Measurements from ENCODE around the gene COL23A1. TPM values are rescaled to one million over a fixed set of nuclear protein-coding genes. Genes with fewer than 3 reads are reported as not detected.

COL23A1 gene
- total RNA-seq, 2 donors from 2014 or later = not detected

DNA sequence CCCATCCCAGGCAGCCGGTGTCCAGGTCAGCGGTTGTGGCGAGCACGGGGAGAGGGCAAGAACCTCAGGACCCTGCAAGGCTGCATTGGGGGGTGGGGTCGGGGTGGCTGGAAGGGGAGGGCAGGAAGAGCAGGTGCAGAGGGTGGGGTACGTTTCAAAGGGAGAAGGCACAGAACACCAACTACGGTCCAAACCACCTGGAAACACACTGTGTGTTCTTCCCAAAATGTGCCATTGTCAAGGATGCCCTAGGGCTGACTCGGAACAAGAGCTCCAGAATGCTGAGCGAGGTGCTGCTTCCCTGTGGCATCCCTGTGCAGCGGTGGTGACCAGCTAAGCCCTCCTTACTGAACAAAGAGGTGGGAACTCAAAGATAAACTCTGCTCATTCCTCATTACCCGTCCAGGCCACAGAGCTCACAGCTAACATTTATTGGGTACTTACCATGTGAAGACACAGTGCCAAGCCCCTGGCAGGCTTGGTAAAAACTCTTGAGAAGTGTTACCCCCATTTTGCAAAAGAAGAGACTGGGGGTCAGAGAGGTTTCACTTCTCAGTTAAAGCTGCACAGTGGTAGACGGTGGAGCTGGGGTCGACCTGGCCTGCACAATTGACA lies 153.8 kb downstream of the COL23A1 start:
- no peaks in the 10 kb centered on the region for H3K36me3 Mint-ChIP-seq (ENCODE audit: low read depth)
- no peak overlapping the region for H3K27ac Mint-ChIP-seq
- DNase-seq (no peak), ATAC-seq (no peak)
- no peak overlapping the region for H3K4me3 Mint-ChIP-seq
- H3K27me3 Mint-ChIP-seq = peaks cover 45% of the 10 kb centered on the region
- no peaks in the 10 kb centered on the region for H3K4me1 Mint-ChIP-seq
- H3K9me3 ChIP-seq (ENCODE audit: control insufficient read depth, low read length, poor library complexity, severe bottlenecking) = no peaks in the 10 kb centered on the region

DNA sequence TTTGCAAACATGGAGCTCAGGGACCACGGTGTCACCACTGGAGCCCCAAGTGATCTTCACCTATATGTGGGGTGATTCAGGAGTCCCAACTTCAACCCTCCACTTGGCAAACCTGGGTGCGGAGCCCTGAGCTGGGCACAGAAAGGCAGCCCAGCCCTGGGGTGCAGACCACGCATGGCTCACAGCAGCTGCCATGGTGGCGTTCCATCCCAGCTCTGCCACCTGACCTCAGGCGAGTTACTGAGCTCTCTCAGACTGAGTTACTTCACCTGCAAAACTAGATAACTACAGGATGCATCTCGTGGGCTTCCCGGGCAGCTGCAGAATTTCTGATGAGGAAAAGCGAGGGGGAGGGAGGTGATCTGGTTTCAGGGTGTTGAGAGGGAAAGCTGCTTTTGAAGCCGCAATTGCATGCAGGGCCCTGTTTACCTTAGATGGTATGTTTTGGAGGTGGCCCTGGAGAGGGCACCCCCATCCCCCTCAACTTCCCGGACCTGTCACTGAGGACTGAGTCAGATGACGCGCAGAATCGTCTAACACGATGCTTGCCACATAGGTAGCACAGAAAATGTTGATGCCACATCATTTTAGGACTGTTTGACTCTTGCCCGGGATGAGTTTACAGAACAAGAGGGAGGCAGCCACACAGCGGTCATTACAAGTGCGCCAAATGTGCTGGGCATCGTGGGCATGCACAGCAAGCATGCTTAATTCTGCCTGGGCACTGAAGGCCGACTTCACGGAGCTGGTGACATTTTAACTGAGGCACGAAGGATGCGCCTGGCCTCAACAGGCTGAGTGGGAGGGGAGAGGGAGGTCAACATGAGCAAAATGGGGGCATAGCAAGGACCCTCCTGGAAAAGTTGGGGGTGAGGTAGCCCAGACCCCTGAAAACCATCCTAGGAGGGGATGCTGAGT lies 154.6 kb downstream of the COL23A1 start:
- H3K27me3 Mint-ChIP-seq = peaks cover 48% of the 10 kb centered on the region
- no peak for ATAC-seq
- no peak for DNase-seq
- H3K4me3 Mint-ChIP-seq = no peak overlapping the region
- no peak overlapping the region for H3K27ac Mint-ChIP-seq
- H3K4me1 Mint-ChIP-seq = no peaks in the 10 kb centered on the region
- no peaks in the 10 kb centered on the region for H3K9me3 ChIP-seq (ENCODE audit: control insufficient read depth, low read length, poor library complexity, severe bottlenecking)
- no peaks in the 10 kb centered on the region for H3K36me3 Mint-ChIP-seq (ENCODE audit: low read depth)

DNA sequence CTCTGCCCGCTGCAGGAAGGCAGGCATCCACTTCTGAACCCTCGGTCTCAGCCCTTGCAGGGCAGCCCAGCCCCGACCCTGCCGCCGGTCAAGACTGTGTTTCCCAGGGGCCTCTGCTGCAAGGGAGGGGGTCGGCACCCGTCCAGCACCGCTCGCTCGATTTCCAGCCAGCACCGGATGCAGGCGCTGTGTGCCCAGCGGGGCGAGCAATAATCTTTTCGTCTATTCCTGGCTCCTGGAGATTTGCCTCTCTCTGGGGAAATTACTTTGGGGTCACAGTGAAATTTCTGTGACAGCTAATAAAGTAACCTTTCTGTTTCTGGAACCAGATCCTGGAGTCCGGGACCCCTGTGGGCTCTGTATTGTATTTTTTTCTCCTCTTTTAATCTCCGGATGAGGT lies 155.3 kb downstream of the COL23A1 start:
- Mint-ChIP-seq H3K27ac (no peak overlapping the region), H3K4me1 (no peaks in the 10 kb centered on the region), H3K4me3 (no peak overlapping the region), H3K27me3 (peaks cover 49% of the 10 kb centered on the region), H3K36me3 (ENCODE audit: low read depth) (no peaks in the 10 kb centered on the region)
- DNase-seq (no peak), ATAC-seq (no peak)
- H3K9me3 ChIP-seq (ENCODE audit: control insufficient read depth, low read length, poor library complexity, severe bottlenecking) = no peaks in the 10 kb centered on the region

DNA sequence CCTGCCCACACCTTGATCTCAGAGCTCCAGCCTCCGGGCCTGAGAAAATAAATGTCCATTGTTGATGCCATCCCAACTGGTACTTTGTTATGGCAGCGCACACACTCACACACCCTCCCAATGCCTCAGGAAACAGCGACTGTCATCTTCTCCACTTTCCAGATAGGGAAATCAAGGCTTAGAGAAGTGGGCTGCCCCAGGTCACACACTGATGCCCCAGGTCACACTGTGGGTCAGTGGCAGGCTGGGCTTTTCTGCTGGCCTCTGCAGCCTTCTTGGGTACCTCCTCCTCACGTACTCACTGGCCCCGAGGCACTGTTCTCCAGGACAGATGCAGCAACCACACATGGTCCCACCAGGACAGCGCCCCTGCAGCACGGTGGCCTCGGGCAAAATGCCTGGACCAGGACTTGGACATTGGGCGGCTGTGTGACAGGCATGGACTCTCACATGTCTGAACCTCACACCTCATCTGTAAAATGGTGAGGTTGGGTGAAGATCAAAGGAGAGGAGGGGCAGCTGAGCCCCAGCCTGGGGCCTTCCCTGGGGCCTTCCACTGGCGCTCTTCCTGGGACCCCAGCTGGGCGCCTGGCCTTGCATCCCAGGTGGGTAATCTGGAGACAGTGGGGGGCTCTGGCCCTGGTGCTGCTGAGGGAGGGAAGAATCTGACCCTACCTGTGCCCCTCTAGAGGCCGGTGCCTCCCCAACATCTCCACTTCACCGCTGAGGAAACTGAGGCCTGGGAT lies 156.0 kb downstream of the COL23A1 start:
- H3K36me3 Mint-ChIP-seq (ENCODE audit: low read depth) = no peaks in the 10 kb centered on the region
- no peak overlapping the region for H3K27ac Mint-ChIP-seq
- DNase-seq = no peak

DNA sequence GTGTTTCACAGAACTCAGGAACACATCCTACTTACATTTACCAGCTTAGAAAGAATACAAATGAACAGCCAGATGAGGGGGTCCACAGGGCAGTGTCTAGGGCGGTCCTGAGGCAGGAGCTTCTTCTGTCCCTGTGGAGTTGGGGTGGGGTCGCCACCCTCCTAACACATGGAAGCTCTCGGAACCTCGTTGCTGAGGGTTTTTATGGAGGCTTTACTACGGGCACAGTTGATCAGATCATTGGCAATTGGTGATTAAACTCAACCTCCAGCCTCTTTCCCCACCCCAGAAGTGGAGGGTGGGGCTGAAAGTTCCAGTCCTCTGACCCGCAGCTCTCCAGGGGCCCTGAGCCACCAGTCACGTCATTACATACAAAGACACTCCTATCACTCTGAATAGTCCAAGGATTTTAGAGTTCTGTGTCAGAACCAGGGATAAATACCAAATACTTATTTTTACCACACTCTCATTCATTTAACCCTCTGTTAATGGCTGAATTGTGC lies 156.9 kb downstream of the COL23A1 start:
- no peaks in the 10 kb centered on the region for H3K9me3 ChIP-seq (ENCODE audit: control insufficient read depth, low read length, poor library complexity, severe bottlenecking)
- Mint-ChIP-seq H3K36me3 (ENCODE audit: low read depth) (no peaks in the 10 kb centered on the region), H3K4me3 (no peak overlapping the region), H3K4me1 (no peaks in the 10 kb centered on the region), H3K27ac (no peak overlapping the region), H3K27me3 (peaks cover 40% of the 10 kb centered on the region)
- no peak for DNase-seq
- no peak for ATAC-seq

More for the DNA sequence above, 156.0 kb downstream of the COL23A1 start:
- ATAC-seq = no peak
- Mint-ChIP-seq H3K27me3 (peaks cover 47% of the 10 kb centered on the region), H3K4me3 (no peak overlapping the region), H3K4me1 (no peaks in the 10 kb centered on the region)
- no peaks in the 10 kb centered on the region for H3K9me3 ChIP-seq (ENCODE audit: control insufficient read depth, low read length, poor library complexity, severe bottlenecking)

DNA sequence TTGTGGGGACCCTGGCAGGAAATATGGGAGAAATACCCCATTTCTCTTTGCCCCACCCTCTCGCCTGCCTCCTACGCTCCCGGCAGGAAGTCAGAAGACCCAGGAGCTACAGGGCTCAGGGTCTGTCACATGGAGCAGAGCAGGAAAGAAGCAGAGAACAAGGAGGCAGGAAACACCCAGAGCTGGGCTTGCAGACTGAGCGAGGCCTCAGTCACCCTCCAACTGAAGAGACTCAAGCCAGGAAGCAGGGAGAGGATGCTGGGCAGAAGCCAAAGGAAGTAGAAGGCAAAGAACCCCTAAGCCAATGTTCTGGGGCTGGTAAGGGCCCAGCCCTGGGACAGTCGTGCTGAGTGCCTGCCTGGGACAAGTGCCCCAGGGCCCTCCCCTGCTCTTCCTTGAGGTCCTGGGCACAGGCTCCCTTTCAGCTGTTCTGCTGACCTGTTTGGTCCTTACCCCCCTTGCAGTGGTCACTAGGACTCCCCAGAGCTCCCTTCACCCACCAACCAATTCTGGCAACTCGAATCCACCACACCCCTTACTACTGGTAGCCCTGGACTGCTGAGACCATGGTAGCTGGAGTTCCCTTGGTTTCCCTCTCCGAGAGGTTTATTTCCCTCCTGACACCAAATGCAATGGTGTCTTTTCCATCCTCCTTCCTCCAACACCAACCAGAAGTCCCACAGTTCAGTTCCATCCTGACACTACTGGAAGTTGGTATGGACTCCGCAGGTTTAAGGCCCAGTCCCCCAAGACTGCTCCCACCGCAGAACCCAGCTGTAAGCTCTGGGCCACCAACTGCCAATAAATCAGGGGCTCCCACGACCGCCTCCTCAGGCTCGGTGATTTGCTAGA lies 157.5 kb downstream of the COL23A1 start:
- H3K4me3 Mint-ChIP-seq = no peak overlapping the region
- no peak for ATAC-seq
- DNase-seq = no peak
- H3K27me3 Mint-ChIP-seq = peaks cover 36% of the 10 kb centered on the region
- no peak overlapping the region for H3K27ac Mint-ChIP-seq
- no peaks in the 10 kb centered on the region for H3K4me1 Mint-ChIP-seq
- H3K9me3 ChIP-seq (ENCODE audit: control insufficient read depth, low read length, poor library complexity, severe bottlenecking) = no peaks in the 10 kb centered on the region
- H3K36me3 Mint-ChIP-seq (ENCODE audit: low read depth) = no peaks in the 10 kb centered on the region

DNA sequence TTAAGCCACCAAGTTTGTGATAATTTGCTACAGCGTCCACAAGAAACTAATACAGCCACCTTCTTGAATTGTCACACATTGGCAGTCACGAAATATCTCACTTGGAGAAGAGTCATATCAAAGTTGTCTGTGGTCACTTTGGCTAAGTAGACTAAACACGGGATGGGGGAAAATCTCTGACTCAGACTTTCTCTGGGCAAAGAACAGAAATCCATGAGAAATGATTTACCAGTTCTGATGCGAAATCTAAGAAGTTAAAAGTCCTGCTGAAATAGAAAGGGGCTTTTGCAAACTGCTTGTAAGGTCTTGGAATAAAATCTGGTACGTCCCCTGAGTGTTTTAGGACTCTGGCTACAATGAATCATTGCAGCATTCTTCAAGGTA lies 158.4 kb downstream of the COL23A1 start:
- Mint-ChIP-seq H3K4me1 (no peaks in the 10 kb centered on the region), H3K4me3 (no peak overlapping the region), H3K27ac (no peak overlapping the region), H3K36me3 (ENCODE audit: low read depth) (no peaks in the 10 kb centered on the region), H3K27me3 (peaks cover 33% of the 10 kb centered on the region)
- DNase-seq (no peak), ATAC-seq (no peak)
- no peaks in the 10 kb centered on the region for H3K9me3 ChIP-seq (ENCODE audit: control insufficient read depth, low read length, poor library complexity, severe bottlenecking)

DNA sequence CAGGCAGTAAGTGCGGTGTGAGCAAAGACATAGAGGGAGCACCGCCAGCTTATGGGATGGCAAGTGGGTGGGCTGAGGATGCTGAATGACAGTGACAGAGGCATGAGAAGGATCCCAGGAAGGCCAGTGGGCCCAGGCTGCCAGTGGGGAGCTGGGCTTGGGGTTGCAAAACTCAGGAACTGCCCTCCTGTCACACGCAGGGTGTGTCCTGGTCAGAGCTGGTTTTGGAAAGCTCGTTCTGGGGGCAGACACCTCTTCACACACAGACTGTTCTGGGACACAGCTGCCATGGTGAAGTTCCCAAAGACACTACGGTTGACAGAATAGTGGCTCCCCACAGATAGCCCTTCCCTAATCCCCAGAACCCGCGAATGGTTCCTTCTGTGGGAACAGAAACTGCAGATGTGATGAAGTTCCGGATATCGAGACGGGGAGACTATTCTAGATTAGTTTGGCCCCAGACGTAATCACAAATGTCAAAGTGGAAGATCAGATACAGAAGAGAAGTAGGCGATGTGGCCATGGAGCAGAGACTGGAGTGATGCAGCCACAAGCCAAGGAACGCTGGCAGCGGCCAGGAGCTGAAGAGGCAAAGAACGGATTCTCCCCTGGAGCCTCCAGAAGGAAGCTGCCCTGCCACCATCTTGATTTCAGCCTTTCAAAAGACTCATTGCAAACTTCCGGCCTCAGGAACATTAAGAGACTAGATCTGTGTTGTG lies 159.0 kb downstream of the COL23A1 start:
- Mint-ChIP-seq H3K27me3 (peaks cover 37% of the 10 kb centered on the region), H3K4me1 (no peaks in the 10 kb centered on the region), H3K27ac (no peak overlapping the region), H3K4me3 (no peak overlapping the region), H3K36me3 (ENCODE audit: low read depth) (no peaks in the 10 kb centered on the region)
- H3K9me3 ChIP-seq (ENCODE audit: control insufficient read depth, low read length, poor library complexity, severe bottlenecking) = no peaks in the 10 kb centered on the region
- DNase-seq (no peak), ATAC-seq (no peak)

DNA sequence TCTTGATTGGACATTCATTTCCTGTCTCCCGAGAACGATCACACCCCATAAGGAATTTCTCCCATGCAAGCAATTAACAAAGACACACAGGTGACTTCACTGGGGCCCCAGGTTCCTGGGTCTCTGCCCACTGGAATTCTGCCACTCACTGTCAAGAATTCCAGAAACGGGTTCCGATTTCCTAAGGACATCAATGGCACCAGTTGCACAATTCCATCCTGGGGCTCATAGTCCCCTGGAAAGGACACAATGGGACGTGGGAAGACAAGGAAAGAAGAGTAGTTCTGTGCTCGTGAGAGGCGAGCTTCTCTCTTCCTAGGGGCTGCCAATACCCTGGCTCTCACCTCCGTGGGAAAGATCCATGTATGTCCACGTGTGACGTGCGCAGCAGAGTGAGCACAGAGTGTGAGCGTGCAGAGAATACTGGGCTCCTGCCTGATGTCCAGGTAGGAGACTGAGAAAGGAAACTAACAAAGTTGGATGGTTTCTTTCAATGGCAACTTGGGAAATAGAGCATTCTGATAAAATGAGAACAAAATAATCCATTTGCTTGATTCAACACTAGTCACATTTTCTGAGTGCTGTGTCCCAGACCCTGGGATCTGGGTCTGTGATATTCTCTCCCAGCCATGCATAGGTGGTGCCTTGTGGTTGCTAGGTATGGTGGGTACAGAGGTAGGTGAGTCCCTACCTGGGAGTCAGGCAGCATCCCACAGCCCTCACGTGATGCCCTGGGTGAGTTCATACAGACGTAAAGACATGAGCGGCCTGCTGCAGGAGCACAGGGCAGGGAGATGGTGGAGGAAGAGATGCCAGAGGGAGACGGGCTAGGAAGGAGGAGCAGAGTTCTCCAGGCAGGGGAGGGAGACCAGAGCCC lies 159.8 kb downstream of the COL23A1 start:
- Mint-ChIP-seq H3K27ac (no peak overlapping the region), H3K27me3 (peaks cover 32% of the 10 kb centered on the region), H3K36me3 (ENCODE audit: low read depth) (no peaks in the 10 kb centered on the region), H3K4me3 (no peak overlapping the region), H3K4me1 (no peaks in the 10 kb centered on the region)
- DNase-seq = no peak
- no peak for ATAC-seq
- no peaks in the 10 kb centered on the region for H3K9me3 ChIP-seq (ENCODE audit: control insufficient read depth, low read length, poor library complexity, severe bottlenecking)

DNA sequence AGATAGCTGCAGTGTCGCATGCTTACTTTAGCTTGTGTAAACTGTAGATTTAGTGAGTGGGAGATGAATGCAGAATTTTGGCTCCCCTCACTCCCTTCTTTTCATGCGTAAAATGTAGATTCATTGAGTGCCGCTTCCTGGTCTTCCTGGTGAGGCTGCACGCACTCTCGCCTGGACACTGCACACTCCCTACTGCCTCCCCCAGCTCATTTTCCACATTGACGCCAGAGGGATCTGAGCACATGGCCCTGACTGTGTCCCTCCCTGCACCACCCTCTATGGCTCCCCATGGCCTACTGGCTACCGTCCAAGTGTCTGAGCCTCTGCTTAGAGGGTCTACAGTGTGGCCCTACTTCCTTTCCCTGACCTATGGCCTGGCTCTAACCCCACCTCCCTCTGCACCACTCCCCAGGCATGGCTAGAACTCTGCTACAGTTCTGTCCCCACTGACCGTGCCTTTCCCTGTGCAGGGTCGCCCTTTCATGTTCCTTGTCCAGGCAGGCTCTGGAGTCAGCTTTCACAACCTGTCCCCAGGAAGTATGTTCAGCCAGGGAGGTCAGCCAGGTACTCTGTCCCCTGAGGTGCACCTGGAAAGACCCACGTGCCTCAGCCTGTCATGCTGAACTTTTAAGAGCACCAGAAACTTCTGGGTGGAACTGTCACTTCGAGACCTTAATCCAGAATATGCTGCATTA lies 160.6 kb downstream of the COL23A1 start:
- ATAC-seq (no peak), DNase-seq (no peak)
- no peaks in the 10 kb centered on the region for H3K4me1 Mint-ChIP-seq
- no peak overlapping the region for H3K27ac Mint-ChIP-seq
- H3K9me3 ChIP-seq (ENCODE audit: control insufficient read depth, low read length, poor library complexity, severe bottlenecking) = no peaks in the 10 kb centered on the region
- no peak overlapping the region for H3K4me3 Mint-ChIP-seq
- H3K36me3 Mint-ChIP-seq (ENCODE audit: low read depth) = no peaks in the 10 kb centered on the region
- H3K27me3 Mint-ChIP-seq = peaks cover 29% of the 10 kb centered on the region

DNA sequence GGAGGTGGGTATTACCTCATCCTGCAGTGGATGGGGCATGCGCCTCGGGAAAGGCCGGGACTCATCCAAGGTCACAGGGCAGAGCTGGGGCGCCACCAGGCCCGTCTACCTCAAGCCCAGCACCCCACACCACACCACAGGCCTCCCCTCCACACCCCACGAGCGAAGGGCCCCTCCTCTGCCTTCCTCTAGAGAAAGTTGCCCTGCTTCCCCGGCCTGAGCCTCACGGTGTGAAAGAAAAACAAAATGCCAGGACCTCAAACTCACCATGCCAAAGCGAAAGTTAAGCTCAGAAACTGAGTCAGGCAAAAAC lies 161.1 kb downstream of the COL23A1 start:
- ATAC-seq = no peak
- DNase-seq = no peak
- Mint-ChIP-seq H3K27ac (no peak overlapping the region), H3K4me3 (no peak overlapping the region), H3K27me3 (peaks cover 31% of the 10 kb centered on the region), H3K36me3 (ENCODE audit: low read depth) (no peaks in the 10 kb centered on the region), H3K4me1 (no peaks in the 10 kb centered on the region)
- no peaks in the 10 kb centered on the region for H3K9me3 ChIP-seq (ENCODE audit: control insufficient read depth, low read length, poor library complexity, severe bottlenecking)

Data from T-helper 17 cell (primary cell).